Activated T-cell treated with anti-CD3 and anti-CD28 coated beads, Interleukin-2, amount 50 U/mL, for 4 hours (primary cell): ENCODE data around the gene ECT2L. TPM values are rescaled to one million over a fixed set of nuclear protein-coding genes. Genes with fewer than 3 reads are reported as not detected.

ENCODE experiments used
- ATAC-seq, 2 donors: fragments of 200-7000 bp; cut with Tn5 transposase; one replicate each; pipeline ENCODE4 v1.10.0; 2021
- DNase-seq: peaks from one replicate; pipeline ENCODE4 v3.0.0-alpha.2; 2020
- H3K27me3 Mint-ChIP-seq: one replicate; pipeline ENCODE4 v1.8.0; 2021; ENCODE audit warnings: low read depth, mixed read lengths
- H3K36me3 Mint-ChIP-seq: one replicate; pipeline ENCODE4 v1.8.0; 2022; ENCODE audit warnings: mixed read lengths; ENCODE audit not compliant: insufficient read depth
- H3K4me1 Mint-ChIP-seq: one replicate; pipeline ENCODE4 v1.8.0; 2021; ENCODE audit warnings: low read depth, mixed read lengths
- H3K4me3 Mint-ChIP-seq: one replicate; pipeline ENCODE4 v1.8.0; 2021; ENCODE audit warnings: mild to moderate bottlenecking, moderate library complexity, mixed read lengths
- H3K9me3 Mint-ChIP-seq: one replicate; pipeline ENCODE4 v1.8.0; 2021; ENCODE audit warnings: mixed read lengths
- total RNA-seq, 3 donors: library from RNA; stranded (reverse); gene quantifications; one replicate each; pipeline ENCODE4 v1.2.1, GENCODE V29; 2021

ECT2L gene
- total RNA-seq, 3 donors from 2014 or later, result not detected

GRCh38 chr6:138817799-138818198 lies 21.9 kb downstream of the ECT2L start:
- ATAC-seq (no peak), DNase-seq (no peak)
- Mint-ChIP-seq H3K9me3 (no peaks in the 10 kb centered on the region), H3K4me1 (peaks cover 14% of the 10 kb centered on the region), H3K36me3 (no peaks in the 10 kb centered on the region), H3K4me3 (no peak overlapping the region), H3K27me3 (no peaks in the 10 kb centered on the region)

- Mint-ChIP-seq H3K27me3 (no peaks in the 10 kb centered on the region), H3K4me1 (peaks cover 14% of the 10 kb centered on the region), H3K36me3 (no peaks in the 10 kb centered on the region), H3K4me3 (no peak overlapping the region), H3K9me3 (no peaks in the 10 kb centered on the region)
- ATAC-seq (peak in 1 of 2 donors; percentile 34), DNase-seq (no peak)
Measured at GRCh38 chr6:138818496-138819194, 22.8 kb downstream of the ECT2L start.

GRCh38 chr6:138821519-138821918 lies 25.6 kb downstream of the ECT2L start:
- no peak for ATAC-seq
- Mint-ChIP-seq H3K36me3 (no peaks in the 10 kb centered on the region), H3K4me3 (no peak overlapping the region), H3K27me3 (no peaks in the 10 kb centered on the region), H3K9me3 (no peaks in the 10 kb centered on the region), H3K4me1 (peaks cover 17% of the 10 kb centered on the region)
- no peak for DNase-seq

GRCh38 chr6:138824482-138825144 lies 28.7 kb downstream of the ECT2L start:
- no peak for DNase-seq
- ATAC-seq, result peak; percentile 43 to 59
- no peaks in the 10 kb centered on the region for H3K9me3 Mint-ChIP-seq
- no peaks in the 10 kb centered on the region for H3K36me3 Mint-ChIP-seq
- H3K27me3 Mint-ChIP-seq, result no peaks in the 10 kb centered on the region
- H3K4me3 Mint-ChIP-seq, result no peak overlapping the region
- peaks cover 5% of the 10 kb centered on the region for H3K4me1 Mint-ChIP-seq

GRCh38 chr6:138830248-138830647 lies 34.4 kb downstream of the ECT2L start:
- Mint-ChIP-seq H3K4me3 (no peak overlapping the region), H3K36me3 (no peaks in the 10 kb centered on the region), H3K27me3 (no peaks in the 10 kb centered on the region), H3K4me1 (no peaks in the 10 kb centered on the region), H3K9me3 (no peaks in the 10 kb centered on the region)
- ATAC-seq, result no peak
- DNase-seq, result no peak

GRCh38 chr6:138832182-138832581 lies 36.3 kb downstream of the ECT2L start:
- Mint-ChIP-seq H3K27me3 (no peaks in the 10 kb centered on the region), H3K36me3 (no peaks in the 10 kb centered on the region), H3K4me1 (no peaks in the 10 kb centered on the region), H3K4me3 (no peak overlapping the region), H3K9me3 (no peaks in the 10 kb centered on the region)
- DNase-seq (no peak), ATAC-seq (no peak)

- ATAC-seq (no peak), DNase-seq (no peak)
- Mint-ChIP-seq H3K27me3 (no peaks in the 10 kb centered on the region), H3K4me1 (no peaks in the 10 kb centered on the region), H3K36me3 (no peaks in the 10 kb centered on the region), H3K4me3 (no peak overlapping the region), H3K9me3 (no peaks in the 10 kb centered on the region)
Measured at GRCh38 chr6:138833816-138834539, 38.1 kb downstream of the ECT2L start.

- Mint-ChIP-seq H3K4me3 (no peak overlapping the region), H3K27me3 (no peaks in the 10 kb centered on the region)
Measured at GRCh38 chr6:138837246-138837645, 41.4 kb downstream of the ECT2L start.

GRCh38 chr6:138844192-138844591 lies 48.3 kb downstream of the ECT2L start:
- Mint-ChIP-seq H3K4me1 (no peaks in the 10 kb centered on the region), H3K4me3 (no peak overlapping the region), H3K36me3 (no peaks in the 10 kb centered on the region), H3K9me3 (peaks cover 6% of the 10 kb centered on the region), H3K27me3 (no peaks in the 10 kb centered on the region)
- DNase-seq (no peak), ATAC-seq (no peak)

More at GRCh38 chr6:138837246-138837645, 41.4 kb downstream of the ECT2L start:
- Mint-ChIP-seq H3K4me1 (no peaks in the 10 kb centered on the region), H3K36me3 (no peaks in the 10 kb centered on the region), H3K9me3 (peaks cover 6% of the 10 kb centered on the region)
- no peak for ATAC-seq
- no peak for DNase-seq

GRCh38 chr6:138847884-138848283 lies 52.0 kb downstream of the ECT2L start:
- H3K9me3 Mint-ChIP-seq, result no peaks in the 10 kb centered on the region
- no peak for ATAC-seq
- no peaks in the 10 kb centered on the region for H3K36me3 Mint-ChIP-seq
- no peak overlapping the region for H3K4me3 Mint-ChIP-seq
- H3K4me1 Mint-ChIP-seq, result no peaks in the 10 kb centered on the region
- DNase-seq, result no peak
- H3K27me3 Mint-ChIP-seq, result peaks cover 2% of the 10 kb centered on the region

- Mint-ChIP-seq H3K27me3 (peaks cover 2% of the 10 kb centered on the region), H3K4me3 (no peak overlapping the region), H3K9me3 (no peaks in the 10 kb centered on the region), H3K36me3 (no peaks in the 10 kb centered on the region), H3K4me1 (no peaks in the 10 kb centered on the region)
- ATAC-seq (no peak), DNase-seq (no peak)
Measured at GRCh38 chr6:138848461-138848860, 52.6 kb downstream of the ECT2L start.

GRCh38 chr6:138849791-138850190 lies 53.9 kb downstream of the ECT2L start:
- Mint-ChIP-seq H3K9me3 (no peaks in the 10 kb centered on the region), H3K36me3 (no peaks in the 10 kb centered on the region), H3K4me1 (no peaks in the 10 kb centered on the region), H3K27me3 (peaks cover 2% of the 10 kb centered on the region), H3K4me3 (no peak overlapping the region)
- ATAC-seq, result no peak
- DNase-seq, result no peak

- ATAC-seq (no peak), DNase-seq (no peak)
- no peak overlapping the region for H3K4me3 Mint-ChIP-seq
- no peaks in the 10 kb centered on the region for H3K4me1 Mint-ChIP-seq
- peaks cover 10% of the 10 kb centered on the region for H3K27me3 Mint-ChIP-seq
- no peaks in the 10 kb centered on the region for H3K36me3 Mint-ChIP-seq
- H3K9me3 Mint-ChIP-seq, result no peaks in the 10 kb centered on the region
Measured at GRCh38 chr6:138856654-138857053, 60.8 kb downstream of the ECT2L start.

- ATAC-seq (no peak), DNase-seq (no peak)
- H3K9me3 Mint-ChIP-seq, result no peaks in the 10 kb centered on the region
- H3K36me3 Mint-ChIP-seq, result no peaks in the 10 kb centered on the region
- no peaks in the 10 kb centered on the region for H3K4me1 Mint-ChIP-seq
- peaks cover 10% of the 10 kb centered on the region for H3K27me3 Mint-ChIP-seq
- H3K4me3 Mint-ChIP-seq, result no peak overlapping the region
Measured at GRCh38 chr6:138857775-138858174, 61.9 kb downstream of the ECT2L start.

GRCh38 chr6:138862456-138862855 lies 66.6 kb downstream of the ECT2L start:
- ATAC-seq (no peak), DNase-seq (no peak)
- Mint-ChIP-seq H3K4me1 (no peaks in the 10 kb centered on the region), H3K36me3 (no peaks in the 10 kb centered on the region), H3K9me3 (no peaks in the 10 kb centered on the region), H3K4me3 (no peak overlapping the region), H3K27me3 (peaks cover 12% of the 10 kb centered on the region)
